B cell (primary cell): ENCODE data around the gene RTL1. TPM values are rescaled to one million over a fixed set of nuclear protein-coding genes. Genes with fewer than 3 reads are reported as not detected.

Experiments
- ATAC-seq: fragments of 200-7000 bp; cut with Tn5 transposase; one replicate; pipeline ENCODE4 v1.10.0; 2021; ENCODE audit warnings: low read depth, mild to moderate bottlenecking, moderate number of reproducible peaks, moderate library complexity
- CTCF ChIA-PET: fragments of 350-600 bp; sonication (Branson Sonifier 250); formaldehyde crosslinking; loops from one replicate; lab custom pipeline; 2021; ENCODE audit warnings: antibody characterized with exemption, inconsistent platforms; lab: Charles Lee
- POLR2A ChIA-PET: fragments of 350-600 bp; sonication (Branson Sonifier 250); formaldehyde crosslinking; loops from one replicate; lab custom pipeline; 2021; ENCODE audit warnings: antibody characterized with exemption; lab: Charles Lee
- DNase-seq: peaks from one replicate; pipeline ENCODE4 v3.0.0; 2013
- H2AFZ ChIP-seq: 2 replicates; pipeline ENCODE4 v1.6.1; 2012; ENCODE audit warnings: mild to moderate bottlenecking, low read depth, low read length; ENCODE audit not compliant: insufficient read depth, poor library complexity, severe bottlenecking
- H3K27ac ChIP-seq, 2 donors: 1 replicate in 1 of 2; 2 replicates in 1 of 2; pipeline ENCODE4 v1.5.1; 2012 to 2013; ENCODE audit warnings: low read length in 2 of 2, mild to moderate bottlenecking in 2 of 2, moderate library complexity in 1 of 2
- H3K27me3 ChIP-seq, 4 experiments: fragments of 200-600 bp in 1 of 4; sonication (generic) in 1 of 4; replicated peaks in 1 of 4; 1 replicate in 2 of 4; 2 replicates in 2 of 4; pipeline versions ENCODE4 v1.6.1 to v1.7.0; 2013 to 2016; ENCODE audit warnings: low read length in 3 of 4, mild to moderate bottlenecking in 2 of 4, mixed read lengths in 1 of 4, moderate library complexity in 1 of 4; ENCODE audit not compliant: insufficient read depth in 4 of 4, control insufficient read depth in 3 of 4; ENCODE audit errors: control extremely low read depth in 1 of 4
- H3K36me3 ChIP-seq, 2 experiments: replicated peaks in 1 of 2; 1 replicate in 1 of 2; 2 replicates in 1 of 2; pipeline versions ENCODE4 v1.6.1 to v1.7.1; 2013; ENCODE audit warnings: low read length in 1 of 2; ENCODE audit not compliant: insufficient read depth in 2 of 2, control insufficient read depth in 1 of 2; ENCODE audit errors: control extremely low read depth in 1 of 2, extremely low read depth in 1 of 2
- H3K4me1 ChIP-seq, 2 donors: fragments of 200-600 bp in 1 of 2; sonication (generic) in 1 of 2; 1 replicate in 1 of 2; 2 replicates in 1 of 2; pipeline versions ENCODE4 v1.5.1 to v1.6.1; 2013 to 2017; ENCODE audit warnings: low read length in 2 of 2; ENCODE audit not compliant: control insufficient read depth in 2 of 2, insufficient read depth in 2 of 2
- H3K4me2 ChIP-seq: replicated peaks from 2 replicates; pipeline ENCODE3; 2012; ENCODE audit warnings: mild to moderate bottlenecking, low read depth, low read length; ENCODE audit not compliant: poor library complexity, severe bottlenecking
- H3K4me3 ChIP-seq, 5 experiments: fragments of 200-600 bp in 1 of 5; sonication (generic) in 1 of 5; 1 replicate in 3 of 5; 2 replicates in 2 of 5; pipeline versions ENCODE4 v1.5.1 to v1.7.0; 2011 to 2016; ENCODE audit warnings: low read length in 4 of 5, mild to moderate bottlenecking in 4 of 5, low read depth in 2 of 5, control low read depth in 1 of 5, moderate library complexity in 1 of 5; ENCODE audit not compliant: insufficient read depth in 1 of 5; ENCODE audit errors: control extremely low read depth in 1 of 5, extremely low read depth in 1 of 5
- H3K79me2 ChIP-seq: fragments of 200-600 bp; sonication (generic); one replicate; pipeline ENCODE4 v1.6.0; 2016; ENCODE audit warnings: low read length; ENCODE audit not compliant: control insufficient read depth, insufficient read depth
- H3K9ac ChIP-seq: fragments of 200-600 bp; sonication (generic); 2 replicates; pipeline ENCODE4 v1.6.1; 2017; ENCODE audit warnings: mild to moderate bottlenecking, low read length, moderate library complexity
- H3K9me3 ChIP-seq, 3 donors: one replicate each; pipeline versions ENCODE4 v1.6.1 to v1.7.1; 2013; ENCODE audit warnings: low read length in 2 of 3; ENCODE audit not compliant: control insufficient read depth in 2 of 3, insufficient read depth in 1 of 3; ENCODE audit errors: control extremely low read depth in 1 of 3
- H4K20me1 ChIP-seq: 2 replicates; pipeline ENCODE4 v1.6.0; 2012; ENCODE audit warnings: mild to moderate bottlenecking, low read length; ENCODE audit not compliant: insufficient read depth, control insufficient read depth, poor library complexity, severe bottlenecking
- H3K27ac Mint-ChIP-seq: one replicate; pipeline ENCODE4 v1.8.0; 2021; ENCODE audit warnings: mixed read lengths
- H3K27me3 Mint-ChIP-seq: one replicate; pipeline ENCODE4 v1.8.0; 2021; ENCODE audit warnings: mixed read lengths
- H3K4me1 Mint-ChIP-seq: one replicate; pipeline ENCODE4 v1.8.0; 2021; ENCODE audit warnings: mixed read lengths
- H3K4me3 Mint-ChIP-seq: one replicate; pipeline ENCODE4 v1.8.0; 2021; ENCODE audit warnings: mixed read lengths
- H3K9me3 Mint-ChIP-seq: one replicate; pipeline ENCODE4 v1.8.0; 2022; ENCODE audit warnings: mixed read lengths; ENCODE audit not compliant: insufficient read depth
- CTCF ChIP-seq: fragments of 200-600 bp; IDR thresholded peaks from one replicate; pipeline ENCODE4 v1.8.0; 2022; ENCODE audit warnings: antibody characterized with exemption, mild to moderate bottlenecking
- EZH2 ChIP-seq: IDR thresholded peaks from 2 replicates; pipeline ENCODE4 v1.6.1; 2012; ENCODE audit warnings: borderline replicate concordance, low read depth, mild to moderate bottlenecking, moderate library complexity, low read length; ENCODE audit not compliant: insufficient read depth, poor library complexity, severe bottlenecking
- WGBS: methylation state at CpG from one replicate; pipeline ENCODE4 v1.1.5; 2013; ENCODE audit warnings: missing lambda C conversion rate; ENCODE audit not compliant: insufficient coverage; 5-methylcytosine and 5-hydroxymethylcytosine counted together
- intact Hi-C: fragments of 100-400 bp; cut with micrococcal nuclease; formaldehyde crosslinking; loops from one replicate; pipeline ENCODE4 v1.10.0; 2022
- polyA plus RNA-seq: library from polyadenylated mRNA; depleted of rRNA; stranded (reverse); fragments of >200 nt; gene quantifications from 2 replicates; pipeline ENCODE4 v1.2.3, GENCODE V29; 2012
- total RNA-seq, 2 donors: library from RNA; stranded (reverse); fragments of 120-200 nt in 1 of 2; gene quantifications; 1 replicate in 1 of 2; 2 replicates in 1 of 2; pipeline versions ENCODE4 v1.2.3 to v1.2.4, GENCODE V29; 2013 to 2022

The RTL1 gene
- total and polyA plus RNA-seq, 2 donors (not counting 1 experiment from before 2014, with no cell fraction given) = not detected

DNA sequence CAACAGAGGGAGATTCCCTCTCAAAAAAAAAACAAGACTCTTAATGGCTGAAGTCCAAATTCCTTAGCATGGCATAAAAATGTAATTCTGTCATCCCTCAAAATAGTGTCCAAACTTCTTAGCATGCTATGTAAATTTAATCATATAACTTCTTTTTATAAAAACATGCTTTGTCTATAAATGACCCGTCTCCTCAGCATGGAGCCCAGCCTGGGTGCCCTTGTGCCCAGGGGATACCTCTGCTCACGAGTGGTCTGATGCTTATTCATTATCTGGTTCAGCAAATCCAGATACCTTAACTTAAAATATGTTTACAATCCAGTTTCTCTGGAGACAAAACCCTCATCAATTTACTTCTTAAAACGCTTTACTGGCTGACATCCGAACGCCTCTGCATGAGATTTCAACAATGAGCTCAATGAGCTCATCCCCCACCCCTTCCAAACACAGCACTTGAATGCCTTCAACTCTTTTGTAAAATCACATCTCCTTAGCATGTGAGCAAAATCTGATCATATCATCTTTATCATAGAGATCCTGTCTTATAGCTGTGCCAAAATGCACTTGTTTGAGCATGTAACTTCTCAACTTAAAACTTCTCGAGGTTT, 15.7 kb downstream of the RTL1 start:
- Mint-ChIP-seq H3K9me3 (peaks cover 3% of the 10 kb centered on the region), H3K27ac (no peak overlapping the region), H3K4me1 (no peaks in the 10 kb centered on the region), H3K27me3 (no peaks in the 10 kb centered on the region), H3K4me3 (no peak overlapping the region)
- no peaks in the 10 kb centered on the region for H3K27me3 ChIP-seq
- no peaks in the 10 kb centered on the region for H3K4me1 ChIP-seq
- ATAC-seq (no peak), DNase-seq (no peak)
- 97% methylated on average over 6 of the region's 6 CpGs for WGBS
- H2AFZ ChIP-seq = no peak overlapping the region
- H3K4me2 ChIP-seq = no peak overlapping the region
- no peak overlapping the region for H3K27ac ChIP-seq
- no peak for TF ChIP-seq CTCF
- TF ChIP-seq EZH2 = no peak
- no peak overlapping the region for H3K9ac ChIP-seq
- CTCF ChIA-PET = no interaction called here
- H3K36me3 ChIP-seq = no peaks in the 10 kb centered on the region
- H4K20me1 ChIP-seq = no peaks in the 10 kb centered on the region
- no peak overlapping the region for H3K4me3 ChIP-seq
- H3K79me2 ChIP-seq = no peaks in the 10 kb centered on the region
- POLR2A ChIA-PET = no interaction called here
- H3K9me3 ChIP-seq = peaks cover 0 to 12% (median 0%) of the 10 kb centered on the region in 3 donors
- intact Hi-C loops = no loop called here

DNA sequence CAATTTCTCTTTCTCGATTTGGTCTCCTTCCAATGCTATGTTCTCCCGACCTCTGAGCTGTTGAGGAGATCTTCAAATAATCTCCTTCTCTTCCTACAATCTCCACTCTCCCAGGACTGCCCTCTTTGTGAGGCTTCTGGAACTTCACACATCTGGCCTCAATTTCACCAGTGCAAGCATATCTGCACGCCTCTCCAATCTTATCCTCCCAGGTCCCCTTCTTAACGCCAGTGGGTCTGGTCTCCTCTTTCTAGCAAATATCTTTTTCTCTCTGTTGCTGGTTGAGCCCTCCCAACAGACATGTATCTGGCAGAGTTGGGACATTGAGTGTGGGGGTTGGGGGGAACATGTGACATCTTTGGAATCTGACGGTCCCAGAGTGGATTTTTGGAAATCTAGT, 17.9 kb downstream of the RTL1 start:
- H3K4me2 ChIP-seq = no peak overlapping the region
- H3K4me3 ChIP-seq = no peak overlapping the region
- CTCF ChIA-PET = no interaction called here
- no peaks in the 10 kb centered on the region for H4K20me1 ChIP-seq
- H3K9me3 Mint-ChIP-seq = peaks cover 4% of the 10 kb centered on the region
- H3K4me3 Mint-ChIP-seq = no peak overlapping the region
- no peak overlapping the region for H2AFZ ChIP-seq
- H3K79me2 ChIP-seq = no peaks in the 10 kb centered on the region
- H3K9me3 ChIP-seq = peaks cover 0 to 35% (median 0%) of the 10 kb centered on the region in 3 donors
- no peak overlapping the region for H3K9ac ChIP-seq
- H3K36me3 ChIP-seq = no peaks in the 10 kb centered on the region
- no peak for DNase-seq
- H3K27me3 Mint-ChIP-seq = no peaks in the 10 kb centered on the region
- no peaks in the 10 kb centered on the region for H3K4me1 Mint-ChIP-seq
- TF ChIP-seq EZH2 = no peak
- no peak for TF ChIP-seq CTCF
- H3K27me3 ChIP-seq = no peaks in the 10 kb centered on the region
- POLR2A ChIA-PET = no interaction called here
- no peak for ATAC-seq
- H3K4me1 ChIP-seq = no peaks in the 10 kb centered on the region
- 75% methylated on average over 5 of the region's 5 CpGs for WGBS
- intact Hi-C loops = no loop called here
- no peak overlapping the region for H3K27ac ChIP-seq
- H3K27ac Mint-ChIP-seq = no peak overlapping the region
